22Rv1 (cell line): ENCODE measurements around the gene NRP1.

Experiments used
- CTCF ChIP-seq: fragments of 450-650 bp; IDR thresholded peaks from 2 replicates; pipeline ENCODE4 v1.5.1; 2017; ENCODE audit warnings: mild to moderate bottlenecking
- ZFX ChIP-seq: fragments of 450-650 bp; IDR thresholded peaks from 2 replicates; pipeline ENCODE4 v1.6.1; 2017; ENCODE audit warnings: antibody characterized with exemption, borderline replicate concordance

GRCh38 chr10:33337326-33337957 lies 3.0 kb upstream of the NRP1 start:
- no peak for TF ChIP-seq CTCF
- TF ChIP-seq ZFX: no peak
